GM23338 (cell line): Measurements from ENCODE around the gene IGF1R. TPM values are rescaled to one million over a fixed set of nuclear protein-coding genes. Genes with fewer than 3 reads are reported as not detected.

Experiments used
- ATAC-seq: fragments of 200-7000 bp; cut with Tn5 transposase; 3 replicates; pipeline ENCODE4 v1.9.1; 2020
- DNase-seq: peaks from one replicate; pipeline ENCODE4 v3.0.0-alpha.2; 2015; ENCODE audit warnings: low spot score
- H2AFZ ChIP-seq: fragments of 200-600 bp; sonication (generic); 2 replicates; pipeline ENCODE4 v1.8.0; 2016; ENCODE audit warnings: antibody characterized with exemption, mild to moderate bottlenecking, moderate library complexity
- H3F3A ChIP-seq: fragments of 200-600 bp; sonication (generic); replicated peaks from 2 replicates; pipeline ENCODE4 v1.8.0; 2017; ENCODE audit warnings: antibody characterized with exemption, mixed run types, low read depth
- H3K27ac ChIP-seq: fragments of 200-600 bp; sonication (generic); 2 replicates; pipeline ENCODE4 v1.6.1; 2016; ENCODE audit warnings: low read depth
- H3K27me3 ChIP-seq: fragments of 200-600 bp; sonication (generic); 2 replicates; pipeline ENCODE4 v1.8.0; 2016; ENCODE audit warnings: mild to moderate bottlenecking, mixed run types, moderate library complexity; ENCODE audit not compliant: insufficient read depth
- H3K36me3 ChIP-seq: fragments of 200-600 bp; sonication (generic); 2 replicates; pipeline ENCODE4 v1.8.0; 2016; ENCODE audit warnings: mild to moderate bottlenecking; ENCODE audit not compliant: insufficient read depth
- H3K4me1 ChIP-seq: fragments of 200-600 bp; sonication (generic); 2 replicates; pipeline ENCODE4 v1.8.0; 2016; ENCODE audit warnings: mild to moderate bottlenecking, moderate library complexity; ENCODE audit not compliant: insufficient read depth
- H3K4me2 ChIP-seq: fragments of 200-600 bp; sonication (generic); 2 replicates; pipeline ENCODE4 v1.7.1; 2017; ENCODE audit warnings: mixed run types
- H3K4me3 ChIP-seq: fragments of 200-600 bp; sonication (generic); 2 replicates; pipeline ENCODE4 v1.6.1; 2016; ENCODE audit warnings: mixed run types
- H3K79me2 ChIP-seq: fragments of 200-600 bp; sonication (generic); replicated peaks from 2 replicates; pipeline ENCODE4 v1.8.0; 2017; ENCODE audit warnings: mild to moderate bottlenecking; ENCODE audit not compliant: insufficient read depth
- H3K9me2 ChIP-seq: fragments of 200-600 bp; sonication (generic); 2 replicates; pipeline ENCODE4 v1.8.0; 2017; ENCODE audit not compliant: insufficient read depth
- H4K20me1 ChIP-seq: fragments of 200-600 bp; sonication (generic); replicated peaks from 2 replicates; pipeline ENCODE4 v1.8.0; 2017; ENCODE audit warnings: mild to moderate bottlenecking; ENCODE audit not compliant: insufficient read depth
- H3K27ac Mint-ChIP-seq: 2 replicates; pipeline ENCODE4 v1.8.0; 2020; ENCODE audit warnings: inconsistent platforms, mild to moderate bottlenecking, moderate library complexity, mixed read lengths
- H3K27me3 Mint-ChIP-seq: 3 replicates; pipeline ENCODE4 v1.8.0; 2022; ENCODE audit warnings: low read depth, mild to moderate bottlenecking, moderate library complexity, mixed read lengths, inconsistent platforms; ENCODE audit not compliant: insufficient read depth, poor library complexity
- H3K36me3 Mint-ChIP-seq: 3 replicates; pipeline ENCODE4 v1.8.0; 2021; ENCODE audit warnings: low read depth, mild to moderate bottlenecking, inconsistent platforms, moderate library complexity, mixed read lengths
- H3K4me1 Mint-ChIP-seq: 3 replicates; pipeline ENCODE4 v1.8.0; 2020; ENCODE audit warnings: mild to moderate bottlenecking, inconsistent platforms, mixed read lengths
- H3K4me3 Mint-ChIP-seq: 3 replicates; pipeline ENCODE4 v1.8.0; 2021; ENCODE audit warnings: moderate library complexity, mild to moderate bottlenecking, inconsistent platforms, mixed read lengths
- H3K9me3 Mint-ChIP-seq: 3 replicates; pipeline ENCODE4 v1.8.0; 2020; ENCODE audit warnings: moderate library complexity, mild to moderate bottlenecking, inconsistent platforms, mixed read lengths
- EZH2phosphoT487 ChIP-seq: fragments of 200-600 bp; sonication (generic); IDR thresholded peaks from one replicate; pipeline ENCODE4 v1.8.1; 2018; ENCODE audit warnings: antibody characterized with exemption; ENCODE audit not compliant: unreplicated experiment
- NANOG ChIP-seq: IDR thresholded peaks from 2 replicates; pipeline ENCODE4 v1.6.1; 2016; ENCODE audit warnings: antibody characterized with exemption, borderline replicate concordance
- POLR2AphosphoS5 ChIP-seq: IDR thresholded peaks from 2 replicates; pipeline ENCODE4 v1.6.1; 2016; ENCODE audit warnings: antibody characterized with exemption, low read depth
- STAT1 ChIP-seq: IDR thresholded peaks from one replicate; pipeline ENCODE4 v1.6.1; 2016; ENCODE audit warnings: antibody characterized with exemption; ENCODE audit not compliant: unreplicated experiment
- ZNF114 ChIP-seq: fragments of 250-450 bp; sonication (Bioruptor Pico); IDR thresholded peaks from 2 replicates; pipeline ENCODE4 v1.5.0; 2020; ENCODE audit warnings: mild to moderate bottlenecking, moderate library complexity
- polyA plus RNA-seq: library from polyadenylated mRNA; unstranded; fragments of >200 nt; fragmentation: Nextera tagmentation; extraction: Ambion mirVana; gene quantifications from 2 replicates; pipeline ENCODE4 v1.2.1, GENCODE V29; 2016
- total RNA-seq: library from RNA; depleted of rRNA; stranded (reverse); fragments of >200 nt; shearing (Covaris generic); gene quantifications from 2 replicates; pipeline ENCODE4 v1.2.3, GENCODE V29; 2014
- TF ChIP-seq, protein P1 (sequence below): fragments of 250-450 bp; sonication (Bioruptor Pico); IDR thresholded peaks from 2 replicates; pipeline ENCODE4 v1.5.0; 2020; ENCODE audit warnings: mild to moderate bottlenecking, moderate library complexity
- TF ChIP-seq, protein P2 (sequence below): IDR thresholded peaks from 2 replicates; pipeline ENCODE4 v1.6.1; 2016; ENCODE audit warnings: antibody characterized with exemption
- TF ChIP-seq, protein P3 (sequence below): IDR thresholded peaks from one replicate; pipeline ENCODE4 v1.6.1; 2018; ENCODE audit warnings: antibody characterized with exemption; ENCODE audit not compliant: unreplicated experiment

IGF1R gene
- total and polyA plus RNA-seq, 2 experiments from 2014 or later = 20.4 to 92.2 TPM

DNA sequence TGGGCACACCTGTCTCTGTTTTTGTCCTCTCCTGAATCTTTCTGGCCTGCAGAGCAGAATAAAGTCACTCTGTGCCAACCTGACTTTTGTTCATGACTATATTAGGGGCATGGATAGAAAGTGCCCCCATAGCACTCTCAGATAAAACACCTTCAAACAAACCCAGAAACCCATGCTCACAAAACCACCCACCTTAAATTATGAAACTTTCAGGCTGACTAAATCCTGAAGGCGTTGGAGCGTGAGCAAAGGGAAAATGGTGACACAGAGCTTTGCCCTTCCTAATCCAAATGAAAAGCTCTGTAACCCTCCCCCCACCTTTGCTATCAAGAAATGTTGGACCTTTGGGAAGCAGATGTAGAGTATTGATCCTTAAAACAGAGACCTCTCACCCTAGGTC lies 138.9 kb downstream of the IGF1R start:
- no peak overlapping the region for H2AFZ ChIP-seq
- H3K36me3 Mint-ChIP-seq = no peaks in the 10 kb centered on the region
- peaks cover 97% of the 10 kb centered on the region for H3K4me1 ChIP-seq
- H3K27me3 ChIP-seq = no peaks in the 10 kb centered on the region
- H3K9me3 Mint-ChIP-seq = no peaks in the 10 kb centered on the region
- H3K4me2 ChIP-seq = peak overlapping the region; percentile 35; the same call in 1 of the 2 replicates
- peaks cover 87% of the 10 kb centered on the region for H3K4me1 Mint-ChIP-seq
- no peak overlapping the region; the same call in 1 of the 2 replicates for H3K27ac Mint-ChIP-seq
- H3K36me3 ChIP-seq = no peaks in the 10 kb centered on the region
- no peak overlapping the region for H3K4me3 ChIP-seq
- peaks cover 32% of the 10 kb centered on the region for H4K20me1 ChIP-seq
- no peaks in the 10 kb centered on the region for H3F3A ChIP-seq
- no peak overlapping the region for H3K27ac ChIP-seq
- no peak overlapping the region for H3K4me3 Mint-ChIP-seq
- H3K9me2 ChIP-seq = no peaks in the 10 kb centered on the region
- ATAC-seq (no peak), DNase-seq (no peak)
- H3K79me2 ChIP-seq = peaks cover 97% of the 10 kb centered on the region
- H3K27me3 Mint-ChIP-seq = peaks cover 11% of the 10 kb centered on the region
- TF ChIP-seq ZNF114 (CRISPR knock-in tag) = no peak
- TF ChIP-seq POLR2AphosphoS5 = no peak
- TF ChIP-seq, protein P1, sequence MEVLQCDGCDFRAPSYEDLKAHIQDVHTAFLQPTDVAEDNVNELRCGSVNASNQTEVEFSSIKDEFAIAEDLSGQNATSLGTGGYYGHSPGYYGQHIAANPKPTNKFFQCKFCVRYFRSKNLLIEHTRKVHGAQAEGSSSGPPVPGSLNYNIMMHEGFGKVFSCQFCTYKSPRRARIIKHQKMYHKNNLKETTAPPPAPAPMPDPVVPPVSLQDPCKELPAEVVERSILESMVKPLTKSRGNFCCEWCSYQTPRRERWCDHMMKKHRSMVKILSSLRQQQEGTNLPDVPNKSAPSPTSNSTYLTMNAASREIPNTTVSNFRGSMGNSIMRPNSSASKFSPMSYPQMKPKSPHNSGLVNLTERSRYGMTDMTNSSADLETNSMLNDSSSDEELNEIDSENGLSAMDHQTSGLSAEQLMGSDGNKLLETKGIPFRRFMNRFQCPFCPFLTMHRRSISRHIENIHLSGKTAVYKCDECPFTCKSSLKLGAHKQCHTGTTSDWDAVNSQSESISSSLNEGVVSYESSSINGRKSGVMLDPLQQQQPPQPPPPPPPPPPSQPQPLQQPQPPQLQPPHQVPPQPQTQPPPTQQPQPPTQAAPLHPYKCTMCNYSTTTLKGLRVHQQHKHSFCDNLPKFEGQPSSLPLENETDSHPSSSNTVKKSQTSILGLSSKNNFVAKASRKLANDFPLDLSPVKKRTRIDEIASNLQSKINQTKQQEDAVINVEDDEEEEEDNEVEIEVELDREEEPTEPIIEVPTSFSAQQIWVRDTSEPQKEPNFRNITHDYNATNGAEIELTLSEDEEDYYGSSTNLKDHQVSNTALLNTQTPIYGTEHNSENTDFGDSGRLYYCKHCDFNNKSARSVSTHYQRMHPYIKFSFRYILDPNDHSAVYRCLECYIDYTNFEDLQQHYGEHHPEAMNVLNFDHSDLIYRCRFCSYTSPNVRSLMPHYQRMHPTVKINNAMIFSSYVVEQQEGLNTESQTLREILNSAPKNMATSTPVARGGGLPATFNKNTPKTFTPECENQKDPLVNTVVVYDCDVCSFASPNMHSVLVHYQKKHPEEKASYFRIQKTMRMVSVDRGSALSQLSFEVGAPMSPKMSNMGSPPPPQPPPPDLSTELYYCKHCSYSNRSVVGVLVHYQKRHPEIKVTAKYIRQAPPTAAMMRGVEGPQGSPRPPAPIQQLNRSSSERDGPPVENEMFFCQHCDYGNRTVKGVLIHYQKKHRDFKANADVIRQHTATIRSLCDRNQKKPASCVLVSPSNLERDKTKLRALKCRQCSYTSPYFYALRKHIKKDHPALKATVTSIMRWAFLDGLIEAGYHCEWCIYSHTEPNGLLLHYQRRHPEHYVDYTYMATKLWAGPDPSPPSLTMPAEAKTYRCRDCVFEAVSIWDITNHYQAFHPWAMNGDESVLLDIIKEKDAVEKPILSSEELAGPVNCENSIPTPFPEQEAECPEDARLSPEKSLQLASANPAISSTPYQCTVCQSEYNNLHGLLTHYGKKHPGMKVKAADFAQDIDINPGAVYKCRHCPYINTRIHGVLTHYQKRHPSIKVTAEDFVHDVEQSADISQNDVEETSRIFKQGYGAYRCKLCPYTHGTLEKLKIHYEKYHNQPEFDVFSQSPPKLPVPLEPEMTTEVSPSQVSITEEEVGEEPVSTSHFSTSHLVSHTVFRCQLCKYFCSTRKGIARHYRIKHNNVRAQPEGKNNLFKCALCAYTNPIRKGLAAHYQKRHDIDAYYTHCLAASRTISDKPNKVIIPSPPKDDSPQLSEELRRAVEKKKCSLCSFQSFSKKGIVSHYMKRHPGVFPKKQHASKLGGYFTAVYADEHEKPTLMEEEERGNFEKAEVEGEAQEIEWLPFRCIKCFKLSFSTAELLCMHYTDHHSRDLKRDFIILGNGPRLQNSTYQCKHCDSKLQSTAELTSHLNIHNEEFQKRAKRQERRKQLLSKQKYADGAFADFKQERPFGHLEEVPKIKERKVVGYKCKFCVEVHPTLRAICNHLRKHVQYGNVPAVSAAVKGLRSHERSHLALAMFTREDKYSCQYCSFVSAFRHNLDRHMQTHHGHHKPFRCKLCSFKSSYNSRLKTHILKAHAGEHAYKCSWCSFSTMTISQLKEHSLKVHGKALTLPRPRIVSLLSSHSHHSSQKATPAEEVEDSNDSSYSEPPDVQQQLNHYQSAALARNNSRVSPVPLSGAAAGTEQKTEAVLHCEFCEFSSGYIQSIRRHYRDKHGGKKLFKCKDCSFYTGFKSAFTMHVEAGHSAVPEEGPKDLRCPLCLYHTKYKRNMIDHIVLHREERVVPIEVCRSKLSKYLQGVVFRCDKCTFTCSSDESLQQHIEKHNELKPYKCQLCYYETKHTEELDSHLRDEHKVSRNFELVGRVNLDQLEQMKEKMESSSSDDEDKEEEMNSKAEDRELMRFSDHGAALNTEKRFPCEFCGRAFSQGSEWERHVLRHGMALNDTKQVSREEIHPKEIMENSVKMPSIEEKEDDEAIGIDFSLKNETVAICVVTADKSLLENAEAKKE (CRISPR knock-in tag) = no peak
- no peak for TF ChIP-seq EZH2phosphoT487
- no peak for TF ChIP-seq STAT1
- TF ChIP-seq, protein P2, sequence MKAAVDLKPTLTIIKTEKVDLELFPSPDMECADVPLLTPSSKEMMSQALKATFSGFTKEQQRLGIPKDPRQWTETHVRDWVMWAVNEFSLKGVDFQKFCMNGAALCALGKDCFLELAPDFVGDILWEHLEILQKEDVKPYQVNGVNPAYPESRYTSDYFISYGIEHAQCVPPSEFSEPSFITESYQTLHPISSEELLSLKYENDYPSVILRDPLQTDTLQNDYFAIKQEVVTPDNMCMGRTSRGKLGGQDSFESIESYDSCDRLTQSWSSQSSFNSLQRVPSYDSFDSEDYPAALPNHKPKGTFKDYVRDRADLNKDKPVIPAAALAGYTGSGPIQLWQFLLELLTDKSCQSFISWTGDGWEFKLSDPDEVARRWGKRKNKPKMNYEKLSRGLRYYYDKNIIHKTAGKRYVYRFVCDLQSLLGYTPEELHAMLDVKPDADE = no peak
- TF ChIP-seq, protein P3, sequence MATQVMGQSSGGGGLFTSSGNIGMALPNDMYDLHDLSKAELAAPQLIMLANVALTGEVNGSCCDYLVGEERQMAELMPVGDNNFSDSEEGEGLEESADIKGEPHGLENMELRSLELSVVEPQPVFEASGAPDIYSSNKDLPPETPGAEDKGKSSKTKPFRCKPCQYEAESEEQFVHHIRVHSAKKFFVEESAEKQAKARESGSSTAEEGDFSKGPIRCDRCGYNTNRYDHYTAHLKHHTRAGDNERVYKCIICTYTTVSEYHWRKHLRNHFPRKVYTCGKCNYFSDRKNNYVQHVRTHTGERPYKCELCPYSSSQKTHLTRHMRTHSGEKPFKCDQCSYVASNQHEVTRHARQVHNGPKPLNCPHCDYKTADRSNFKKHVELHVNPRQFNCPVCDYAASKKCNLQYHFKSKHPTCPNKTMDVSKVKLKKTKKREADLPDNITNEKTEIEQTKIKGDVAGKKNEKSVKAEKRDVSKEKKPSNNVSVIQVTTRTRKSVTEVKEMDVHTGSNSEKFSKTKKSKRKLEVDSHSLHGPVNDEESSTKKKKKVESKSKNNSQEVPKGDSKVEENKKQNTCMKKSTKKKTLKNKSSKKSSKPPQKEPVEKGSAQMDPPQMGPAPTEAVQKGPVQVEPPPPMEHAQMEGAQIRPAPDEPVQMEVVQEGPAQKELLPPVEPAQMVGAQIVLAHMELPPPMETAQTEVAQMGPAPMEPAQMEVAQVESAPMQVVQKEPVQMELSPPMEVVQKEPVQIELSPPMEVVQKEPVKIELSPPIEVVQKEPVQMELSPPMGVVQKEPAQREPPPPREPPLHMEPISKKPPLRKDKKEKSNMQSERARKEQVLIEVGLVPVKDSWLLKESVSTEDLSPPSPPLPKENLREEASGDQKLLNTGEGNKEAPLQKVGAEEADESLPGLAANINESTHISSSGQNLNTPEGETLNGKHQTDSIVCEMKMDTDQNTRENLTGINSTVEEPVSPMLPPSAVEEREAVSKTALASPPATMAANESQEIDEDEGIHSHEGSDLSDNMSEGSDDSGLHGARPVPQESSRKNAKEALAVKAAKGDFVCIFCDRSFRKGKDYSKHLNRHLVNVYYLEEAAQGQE = no peak
- no peak for TF ChIP-seq NANOG
